GM19397 (cell line): ENCODE measurements around the gene INS.
"Not testable (repeated sequence)": the region's sequence is repeated elsewhere in the genome, so short reads cannot be mapped to it uniquely, and the experiment has no call there.

ENCODE experiments used
- ATAC-seq: cut with Tn5 transposase; IDR thresholded peaks from one replicate; pipeline ENCODE4 v1.9.1; 2021; ENCODE audit warnings: mild to moderate bottlenecking, moderate library complexity; ENCODE audit not compliant: unreplicated experiment

The INS gene

DNA sequence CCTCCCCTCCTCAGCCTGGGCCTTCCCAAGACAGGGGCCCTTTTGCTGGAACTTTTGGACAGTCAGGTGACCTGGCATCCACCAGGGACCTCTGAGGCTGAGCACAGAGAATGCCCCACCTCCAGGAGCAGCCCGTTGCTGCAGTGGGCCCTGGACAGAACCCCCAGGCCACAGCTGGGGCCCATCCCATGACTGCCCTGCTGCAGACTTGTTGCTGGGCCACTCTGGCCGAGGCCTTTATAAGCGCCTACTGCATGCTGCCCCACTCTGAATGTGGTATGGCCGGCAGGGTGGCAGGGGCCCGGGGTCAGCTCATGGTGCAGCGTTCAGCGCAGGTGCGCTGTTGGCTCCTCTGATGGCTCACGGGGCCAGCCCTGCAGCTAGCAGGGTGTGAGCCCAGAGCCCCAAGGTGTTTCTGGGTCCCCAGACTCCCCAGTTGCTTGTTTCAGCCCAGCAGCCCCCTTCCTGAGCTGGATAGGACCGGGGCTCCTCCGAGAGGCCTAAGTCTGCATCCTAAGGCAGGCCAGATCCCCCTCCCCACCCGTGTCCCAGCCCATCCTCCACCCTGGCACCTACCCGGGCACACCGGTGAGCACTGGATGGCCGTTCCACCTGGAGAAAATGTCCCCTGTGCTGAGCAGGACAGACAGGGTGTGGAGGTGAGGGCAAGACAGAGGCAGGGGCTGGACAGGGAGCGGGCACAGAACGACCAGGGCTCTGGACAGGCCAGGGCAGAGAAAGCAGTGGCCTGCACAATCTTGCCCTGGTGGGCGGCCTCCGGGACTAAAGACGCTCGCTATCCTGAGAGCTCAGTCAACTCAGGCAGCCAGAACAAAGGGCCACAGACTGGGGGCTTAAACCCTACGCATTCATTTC lies 38.7 kb upstream of the INS start:
- ATAC-seq, result no peak

- ATAC-seq, result no peak
Observed at GRCh38 chr11:2198621-2199365, 37.8 kb upstream of the INS start.

GRCh38 chr11:2197771-2198520 lies 36.9 kb upstream of the INS start:
- no peak for ATAC-seq

DNA sequence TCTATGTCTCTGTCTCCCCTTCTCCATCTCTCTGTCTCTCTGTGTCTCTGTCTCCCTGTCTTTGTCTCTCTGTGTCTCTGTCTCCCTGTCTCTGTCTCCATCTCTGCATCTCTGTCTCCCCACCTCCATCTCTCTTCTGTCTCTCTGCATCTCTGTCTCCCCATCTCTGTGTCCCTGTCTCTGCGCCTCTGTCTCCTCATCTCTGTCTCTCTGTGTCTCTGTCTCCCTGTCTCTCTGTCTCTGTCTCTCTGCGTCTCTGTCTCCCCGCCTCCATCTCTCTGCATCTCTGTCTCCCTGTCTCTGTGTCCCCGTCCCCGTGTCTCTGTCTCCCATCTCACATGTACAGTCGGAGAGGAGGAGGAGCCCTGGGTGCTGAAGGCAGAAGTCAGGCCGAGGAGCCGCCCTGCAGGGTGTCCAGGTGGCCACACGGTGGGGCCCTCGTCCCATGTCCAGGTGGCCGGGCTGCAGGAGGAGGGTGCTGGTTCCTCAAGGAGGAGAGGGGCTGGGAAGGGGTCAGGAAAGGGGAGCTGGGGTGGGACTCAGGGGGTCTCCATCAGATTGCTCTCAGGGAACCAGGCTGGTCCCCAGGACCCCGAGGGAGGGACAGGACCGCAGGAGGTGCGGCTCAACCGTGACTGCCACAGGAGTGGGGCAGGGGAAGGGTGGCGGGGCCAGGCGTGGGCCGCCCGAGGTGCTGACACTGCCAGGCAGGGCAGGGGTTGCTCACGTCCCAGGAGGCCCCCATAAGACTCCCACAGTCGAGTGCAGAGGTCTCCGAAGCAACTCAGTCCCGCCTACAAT lies 36.2 kb upstream of the INS start:
- ATAC-seq, result no peak

- no peak for ATAC-seq
Observed at GRCh38 chr11:2195756-2196088, 34.7 kb upstream of the INS start.

DNA sequence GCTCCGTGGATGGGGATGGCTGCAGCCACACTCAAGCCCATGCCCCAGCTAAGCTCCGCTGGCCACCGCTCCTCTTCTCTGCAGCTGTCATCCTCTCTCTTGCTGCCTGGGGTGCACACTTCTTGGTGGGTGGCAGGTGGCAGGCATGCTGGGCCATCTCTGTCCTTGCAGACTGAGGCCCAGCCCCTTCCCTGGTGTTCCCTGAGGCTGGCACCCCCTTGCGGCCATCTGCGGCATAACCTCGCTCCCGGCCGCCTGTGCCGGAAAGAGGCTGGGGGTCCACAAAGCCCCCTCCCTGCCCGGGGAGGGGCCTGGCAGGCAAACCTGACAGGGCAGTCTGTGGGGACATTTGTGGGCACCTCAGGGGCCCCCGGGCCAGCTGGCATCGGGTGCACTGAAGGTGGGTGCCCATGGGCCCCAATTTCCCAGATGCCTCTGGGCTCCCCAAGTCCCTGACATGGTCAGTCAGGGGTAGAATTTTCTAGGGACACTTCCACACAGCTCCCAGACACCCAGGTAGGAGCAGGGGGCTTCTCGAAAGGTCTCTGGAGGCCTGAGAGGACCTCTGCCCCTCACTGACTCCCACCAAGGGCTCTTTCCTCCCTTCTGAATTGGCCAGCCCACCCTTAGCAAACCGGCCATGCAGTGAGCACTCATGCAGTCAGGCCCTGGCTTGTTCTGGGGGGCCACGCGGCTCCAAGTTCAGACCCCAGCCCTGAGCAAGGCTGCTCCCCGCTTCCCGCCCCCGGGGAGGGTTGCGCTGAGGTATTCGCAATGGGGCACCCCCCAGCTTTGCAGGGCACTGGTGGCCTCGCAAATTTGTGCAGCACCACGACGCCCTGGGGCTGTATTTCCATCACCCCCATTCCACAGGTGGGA lies 34.1 kb upstream of the INS start:
- ATAC-seq, result no peak

DNA sequence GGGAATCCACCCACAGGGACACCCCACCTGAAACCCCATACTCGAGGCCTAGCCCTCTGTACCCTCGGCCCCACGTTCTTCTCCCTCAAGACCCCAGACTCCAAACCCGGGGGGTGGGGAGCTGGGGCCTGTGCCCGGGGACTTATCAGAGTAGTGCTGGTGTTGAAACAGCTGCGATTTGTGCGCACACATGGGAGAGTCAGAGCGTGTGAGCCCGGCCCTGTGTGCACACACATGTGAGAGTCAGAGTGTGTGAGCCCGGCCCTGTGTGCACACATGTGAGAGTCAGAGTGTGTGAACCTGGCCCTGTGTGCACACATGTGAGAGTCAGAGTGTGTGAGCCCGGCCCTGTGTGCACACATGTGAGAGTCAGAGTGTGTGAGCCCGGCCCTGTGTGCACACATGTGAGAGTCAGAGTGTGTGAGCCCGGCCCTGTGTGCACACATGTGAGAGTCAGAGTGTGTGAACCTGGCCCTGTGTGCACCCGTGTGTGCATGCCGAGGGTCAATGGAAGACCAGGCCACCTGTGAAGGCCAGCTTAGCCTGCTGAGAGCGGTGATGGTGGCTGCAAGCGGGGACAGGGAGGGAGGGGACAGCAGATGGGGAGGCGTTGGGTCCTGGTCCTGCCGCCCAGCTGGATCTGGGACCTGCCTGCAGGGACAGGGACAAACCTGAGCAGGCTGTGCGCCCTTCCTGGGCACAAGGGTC lies 33.0 kb upstream of the INS start:
- not testable (repeated sequence) for ATAC-seq

DNA sequence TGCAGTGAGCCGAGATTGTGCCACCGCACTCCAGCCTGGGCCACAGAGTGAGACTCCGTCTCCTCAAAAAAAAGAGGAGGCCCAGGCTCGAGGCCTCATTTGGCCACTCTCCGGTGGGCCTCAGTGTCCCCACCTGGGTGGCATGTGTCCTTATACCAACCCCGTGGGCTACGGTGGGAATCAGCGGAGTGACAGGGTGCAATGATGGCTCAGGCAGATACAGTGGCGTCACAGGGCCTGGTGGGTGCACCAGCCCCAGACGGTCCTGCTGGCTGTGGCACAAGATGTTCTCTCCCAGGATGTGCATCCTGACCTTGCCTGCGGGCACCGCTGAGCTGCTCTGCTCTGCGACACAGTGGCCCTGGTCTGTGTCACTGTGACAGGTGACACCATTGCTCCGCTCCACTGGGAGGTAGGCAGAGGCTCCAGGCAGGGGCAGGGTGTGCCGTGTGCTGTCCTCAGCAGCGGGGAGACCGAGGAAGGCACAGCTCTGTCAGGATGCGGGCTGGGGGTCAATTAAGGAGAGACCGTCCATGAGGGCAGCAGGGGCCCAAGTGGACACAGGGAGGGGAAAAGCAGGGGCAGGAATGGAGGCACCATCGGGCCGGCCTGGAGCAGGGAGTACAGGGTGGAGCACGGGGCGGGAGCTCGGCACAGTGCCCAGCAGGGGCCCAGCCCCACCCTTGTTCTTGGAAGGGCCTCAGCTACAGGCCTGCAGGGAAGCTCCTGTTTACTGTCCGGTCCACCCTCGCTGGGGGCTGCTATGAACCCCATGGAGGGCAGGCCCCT lies 32.3 kb upstream of the INS start:
- ATAC-seq, result no peak

GRCh38 chr11:2192435-2192834 lies 31.4 kb upstream of the INS start:
- ATAC-seq, result no peak

DNA sequence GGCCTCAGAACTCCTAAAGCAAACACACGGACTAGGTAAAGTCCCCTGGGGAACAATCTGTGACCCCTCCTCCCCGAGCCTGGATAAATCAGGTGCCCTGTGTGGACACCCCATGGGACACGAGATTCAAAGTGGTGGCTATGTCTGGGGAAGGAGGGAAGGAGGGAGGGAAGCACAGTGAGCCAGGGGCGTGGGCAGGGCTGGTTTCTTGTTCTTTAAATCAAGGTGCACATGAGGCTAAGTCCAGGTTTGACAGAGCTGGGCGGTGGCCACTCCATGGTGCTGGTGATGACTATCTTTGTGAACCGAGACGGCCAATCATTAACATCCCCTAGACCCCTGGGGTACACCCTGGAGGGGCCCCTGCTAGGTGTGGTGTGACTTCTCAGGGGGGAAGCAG lies 30.9 kb upstream of the INS start:
- no peak for ATAC-seq

- ATAC-seq, result no peak
Observed at GRCh38 chr11:2190657-2191471, 29.9 kb upstream of the INS start.

- ATAC-seq, result no peak
Observed at GRCh38 chr11:2189938-2190656, 29.1 kb upstream of the INS start.

GRCh38 chr11:2188745-2189144 lies 27.7 kb upstream of the INS start:
- ATAC-seq, result no peak

DNA sequence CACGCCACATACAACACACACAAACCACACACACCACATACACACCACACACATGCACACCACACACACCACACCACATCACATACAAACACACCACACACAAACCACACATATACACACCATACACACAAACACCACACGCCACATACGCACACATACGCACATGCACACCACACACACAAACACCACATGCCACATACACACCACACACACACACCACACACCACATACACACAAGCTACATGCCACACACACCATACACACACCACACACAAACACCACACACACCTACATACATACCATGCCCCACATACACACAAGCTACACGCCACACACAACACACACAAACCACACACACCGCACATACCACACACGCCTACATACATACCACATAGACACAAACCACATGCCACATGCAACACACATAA lies 26.3 kb upstream of the INS start:
- no peak for ATAC-seq

- ATAC-seq, result no peak
Observed at GRCh38 chr11:2186669-2187279, 25.8 kb upstream of the INS start.

- no peak for ATAC-seq
Observed at GRCh38 chr11:2185324-2186085, 24.5 kb upstream of the INS start.
